ENCODE results near the gene YWHAG.
"Not testable (repeated sequence)": the region's sequence is repeated elsewhere in the genome, so short reads cannot be mapped to it uniquely, and the experiment has no call there.

The YWHAG gene

DNA sequence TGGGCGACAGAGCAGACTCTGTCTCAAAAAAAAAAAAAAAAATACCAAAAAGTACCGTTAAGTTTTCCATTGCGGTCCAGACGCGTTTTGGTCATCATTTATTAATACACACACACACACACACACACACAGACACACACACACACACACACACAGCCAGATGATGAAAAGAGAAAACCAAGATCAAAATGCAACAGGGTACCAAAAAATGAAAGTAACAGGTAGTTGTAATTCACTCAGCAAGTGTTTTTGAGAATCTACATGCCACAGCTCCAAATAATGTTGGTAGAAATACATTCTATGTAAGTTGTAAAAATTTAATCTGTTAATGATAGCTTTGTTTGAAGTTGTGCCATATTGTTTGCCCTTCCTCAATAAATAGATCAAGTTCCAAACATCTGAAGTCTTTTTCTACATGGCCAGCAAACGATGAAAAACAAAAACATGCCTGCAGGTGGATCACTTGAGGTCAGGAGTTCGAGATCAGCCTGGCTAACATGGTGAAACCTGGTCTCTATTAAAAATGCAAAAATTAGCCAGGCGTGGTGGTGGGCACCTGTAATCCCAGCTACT lies 9.4 kb downstream of the YWHAG start:
- no peak for DNase-seq (ENCODE audit: low read depth in 2 of 2)

DNA sequence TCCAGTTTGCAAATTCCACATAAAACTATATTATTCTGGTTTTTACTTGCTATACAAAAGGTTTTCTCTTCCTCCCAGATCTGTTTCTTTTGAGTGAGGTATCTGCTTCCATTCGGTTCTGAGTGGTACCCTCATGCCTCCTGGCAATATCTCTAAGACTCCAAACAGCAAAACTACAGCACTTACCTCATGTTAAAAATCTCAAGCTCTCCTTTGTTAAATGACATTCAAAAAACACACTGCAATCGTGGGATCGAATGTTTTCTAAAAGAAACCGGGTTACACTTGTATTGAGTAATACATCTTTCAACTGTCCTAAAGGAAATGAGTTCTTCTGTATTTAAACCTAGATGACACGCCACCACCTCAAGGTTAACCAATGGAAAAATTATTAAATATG lies 11.1 kb downstream of the YWHAG start:
- DNase-seq (ENCODE audit: low read depth in 2 of 2), result no peak

GRCh38 chr7:76346778-76347177 lies 12.0 kb downstream of the YWHAG start:
- DNase-seq (ENCODE audit: low read depth in 2 of 2), result no peak

GRCh38 chr7:76346097-76346496 lies 12.7 kb downstream of the YWHAG start:
- no peak for DNase-seq (ENCODE audit: low read depth in 2 of 2)

DNA sequence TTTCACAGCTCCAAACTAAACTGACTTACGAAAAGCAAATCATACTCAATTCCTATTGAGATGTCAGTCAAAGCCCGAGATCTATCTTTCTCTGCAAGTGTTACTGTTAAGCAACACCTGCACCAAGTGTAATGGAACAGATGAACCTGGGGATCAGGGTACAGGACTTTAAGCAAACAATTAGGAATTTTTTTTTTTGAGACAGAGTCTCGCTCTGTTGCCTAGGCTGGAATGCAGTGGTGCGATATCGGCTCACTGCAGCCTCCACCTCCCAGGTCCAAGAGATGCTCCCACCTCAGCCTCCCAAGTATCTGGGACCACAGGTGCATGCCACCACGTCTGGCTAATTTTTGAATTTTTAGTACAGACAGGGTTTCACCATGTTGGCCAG lies 14.9 kb downstream of the YWHAG start:
- no peak for DNase-seq (ENCODE audit: low read depth in 2 of 2)

DNA sequence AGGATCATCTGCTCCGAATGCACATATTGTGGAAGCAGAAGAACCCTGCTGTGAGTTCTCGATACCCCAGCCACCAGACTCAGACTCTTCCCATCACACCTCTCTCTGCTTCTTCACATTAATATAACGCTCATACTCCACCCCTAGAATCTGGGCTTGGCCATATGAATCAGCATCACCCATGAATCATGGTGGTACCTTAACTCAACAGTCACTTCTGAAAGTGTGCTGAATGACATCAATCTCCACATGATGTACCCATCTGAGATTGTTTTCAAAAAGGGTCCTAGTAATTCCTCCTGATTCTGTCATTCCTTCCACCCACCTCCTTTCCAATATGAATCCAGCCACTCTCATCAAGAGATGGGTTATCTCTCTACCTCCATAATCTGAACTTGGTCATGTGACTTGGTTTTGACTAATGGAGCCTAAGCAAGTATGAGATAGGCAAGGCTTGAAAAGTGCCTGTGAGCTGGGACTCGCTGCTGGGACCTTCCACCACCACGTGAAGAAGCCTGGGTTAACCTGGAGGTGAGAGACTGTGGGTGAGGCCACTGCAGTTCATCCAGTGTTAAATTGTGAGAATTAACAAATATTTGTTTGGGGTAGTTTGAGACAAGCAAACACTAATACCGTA lies 15.4 kb downstream of the YWHAG start:
- no peak for DNase-seq (ENCODE audit: low read depth in 2 of 2)

- no peak for DNase-seq (ENCODE audit: low read depth in 2 of 2)
Measured at GRCh38 chr7:76342222-76342621, 16.6 kb downstream of the YWHAG start.

- DNase-seq (ENCODE audit: low read depth in 2 of 2), result no peak
Measured at GRCh38 chr7:76340617-76341131, 18.1 kb downstream of the YWHAG start.

DNA sequence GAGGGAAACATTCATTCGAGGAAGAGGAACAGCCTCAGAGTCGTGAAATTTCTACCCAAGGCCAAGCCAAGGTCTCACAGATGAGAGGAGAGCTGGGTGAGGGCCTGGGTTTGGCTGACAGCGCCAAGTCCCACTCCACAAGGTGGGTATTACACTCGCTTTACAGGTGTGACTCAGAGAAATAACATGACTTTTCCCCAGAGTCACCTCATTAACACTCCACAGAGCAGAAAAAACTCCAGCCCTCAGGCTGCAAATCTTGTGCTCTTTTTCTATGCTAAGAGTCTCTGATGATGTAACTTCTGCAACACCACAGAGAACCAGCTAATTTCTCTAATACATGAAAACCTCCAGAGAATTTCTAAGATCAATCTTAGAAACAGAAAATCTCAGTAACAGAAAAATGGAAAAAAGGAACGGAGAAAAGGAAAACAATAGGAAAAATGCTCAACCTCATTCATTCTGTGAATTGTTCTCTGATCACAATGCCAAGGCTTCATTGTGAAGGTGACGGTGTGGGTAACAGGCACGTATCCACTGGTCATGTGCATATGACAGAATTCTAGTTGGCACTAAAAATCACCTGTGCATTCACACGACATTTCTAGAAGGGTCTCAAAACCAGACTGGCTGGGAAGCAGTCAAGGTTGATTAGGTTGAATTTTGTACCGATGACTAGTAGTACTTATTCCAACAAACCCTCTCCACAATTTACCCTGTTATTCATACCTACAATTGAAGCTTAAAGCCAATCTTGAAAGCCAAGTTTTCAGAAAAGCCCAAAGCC lies 20.3 kb downstream of the YWHAG start:
- DNase-seq (ENCODE audit: low read depth in 2 of 2), result no peak

GRCh38 chr7:76337147-76337546 lies 21.6 kb downstream of the YWHAG start:
- no peak for DNase-seq (ENCODE audit: low read depth in 2 of 2)

- no peak for DNase-seq (ENCODE audit: low read depth in 2 of 2)
Measured at GRCh38 chr7:76336094-76336493, 22.7 kb downstream of the YWHAG start.

DNA sequence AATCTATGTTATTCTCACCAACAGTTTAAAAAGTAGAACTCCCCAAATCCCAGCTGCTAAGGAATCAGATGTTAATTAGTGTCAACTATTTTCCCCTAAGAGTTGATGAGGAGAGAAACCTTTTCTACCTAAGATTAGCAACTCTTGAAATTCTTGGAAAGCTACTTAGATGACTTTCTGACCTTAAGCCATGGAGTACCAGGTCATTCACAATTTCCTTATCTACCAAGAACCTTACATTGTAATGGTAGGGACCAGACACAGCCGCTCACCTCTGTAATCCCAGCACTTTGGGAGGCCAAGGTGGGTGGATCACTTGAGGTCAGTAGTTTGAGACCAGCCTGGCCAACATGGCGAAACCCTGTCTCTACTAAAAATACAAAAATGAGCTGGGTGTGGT lies 23.4 kb downstream of the YWHAG start:
- DNase-seq (ENCODE audit: low read depth in 2 of 2), result not testable (repeated sequence)

DNA sequence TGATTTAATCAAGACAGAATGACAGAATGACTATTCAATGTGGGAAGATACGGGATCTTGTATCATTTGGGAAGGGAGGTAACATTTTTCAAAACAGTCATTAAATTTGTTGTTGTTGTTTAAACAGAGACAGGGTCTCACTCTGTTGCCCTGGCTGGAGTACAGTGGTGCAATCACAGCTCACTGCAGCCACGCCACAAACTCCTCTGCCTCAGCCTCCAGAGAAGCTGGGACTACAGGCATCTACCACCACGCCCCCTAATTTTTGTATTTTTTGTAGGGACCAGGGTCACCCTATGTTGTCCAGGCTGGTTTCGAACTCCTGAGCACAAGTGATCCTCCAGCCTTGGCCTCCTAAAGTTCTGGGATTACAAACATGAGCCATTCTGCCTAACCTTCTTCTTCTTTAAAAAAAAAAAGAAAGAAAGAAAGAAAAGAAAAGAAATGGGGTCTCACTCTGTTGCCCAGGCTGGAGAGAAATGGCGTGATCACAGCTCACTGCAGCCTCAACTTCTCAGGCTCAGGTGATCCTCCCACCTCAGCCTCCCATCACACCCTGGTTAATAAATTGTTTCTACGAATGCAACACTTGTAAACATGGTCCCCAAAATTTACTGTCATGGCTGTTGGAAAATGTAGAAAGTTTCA lies 24.3 kb downstream of the YWHAG start:
- DNase-seq (ENCODE audit: low read depth in 2 of 2), result no peak

GRCh38 chr7:76333511-76334101 lies 25.2 kb downstream of the YWHAG start:
- no peak for DNase-seq (ENCODE audit: low read depth in 2 of 2)

- DNase-seq (ENCODE audit: low read depth in 2 of 2), result no peak
Measured at GRCh38 chr7:76332078-76332477, 26.7 kb downstream of the YWHAG start.

DNA sequence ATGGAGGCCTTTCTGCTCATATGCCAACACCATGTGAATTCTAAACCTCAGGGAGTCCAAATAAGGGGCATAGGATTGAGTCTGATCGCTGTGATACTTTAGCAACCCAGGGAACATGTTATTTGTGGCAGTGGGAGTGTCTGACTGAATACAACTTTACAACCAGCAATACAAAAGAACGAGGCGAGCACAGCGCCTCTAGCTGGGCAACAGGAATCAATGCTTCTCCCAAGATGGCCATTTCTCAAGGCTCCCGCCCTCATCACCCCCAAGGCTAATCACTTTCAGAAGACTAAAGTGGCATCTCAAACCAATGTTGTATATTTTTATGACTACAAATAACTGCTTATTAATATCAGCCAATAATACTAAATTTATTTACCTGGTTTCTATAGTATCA lies 28.1 kb downstream of the YWHAG start:
- no peak for DNase-seq (ENCODE audit: low read depth in 2 of 2)

DNA sequence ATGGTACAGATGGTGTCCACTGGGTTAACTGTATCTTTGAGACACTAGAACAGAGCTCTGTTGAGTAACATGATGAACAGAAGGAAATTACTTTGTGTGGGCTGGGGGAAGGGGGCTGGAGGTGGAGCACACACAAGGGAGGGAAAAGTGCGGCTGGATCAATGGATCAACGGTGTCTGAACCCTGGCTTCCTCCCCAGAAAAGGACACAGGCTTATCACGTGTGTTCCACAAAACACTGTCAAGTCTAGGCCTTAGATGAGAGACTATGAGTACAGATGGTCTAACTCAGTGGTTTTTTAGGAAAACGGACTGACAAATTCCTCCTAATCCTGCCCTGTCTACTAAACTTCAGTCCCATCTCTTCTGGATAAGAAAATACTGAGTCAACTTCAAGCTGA lies 28.5 kb downstream of the YWHAG start:
- DNase-seq (ENCODE audit: low read depth in 2 of 2), result no peak

DNA sequence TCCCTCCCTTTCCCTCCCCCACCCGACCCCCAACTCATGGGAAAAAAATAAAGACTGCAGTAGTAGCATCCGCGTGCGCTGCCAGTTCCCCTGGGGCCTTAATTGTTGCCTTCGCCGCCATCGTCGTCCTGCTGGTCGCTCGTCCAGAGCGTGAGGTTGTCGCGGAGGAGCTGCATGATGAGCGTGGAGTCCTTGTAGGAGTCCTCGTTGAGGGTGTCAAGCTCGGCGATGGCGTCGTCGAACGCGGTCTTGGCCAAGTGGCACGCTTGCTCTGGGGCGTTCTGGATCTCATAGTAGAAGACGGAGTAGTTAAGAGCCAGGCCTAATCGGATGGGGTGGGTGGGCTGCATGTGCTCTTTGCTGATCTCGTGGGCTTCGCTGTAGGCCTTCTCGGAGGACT lies 29.3 kb downstream of the YWHAG start:
- no peak for DNase-seq (ENCODE audit: low read depth in 2 of 2)

- DNase-seq (ENCODE audit: low read depth in 2 of 2), result no peak
Measured at GRCh38 chr7:76328389-76328788, 30.4 kb downstream of the YWHAG start.

DNA sequence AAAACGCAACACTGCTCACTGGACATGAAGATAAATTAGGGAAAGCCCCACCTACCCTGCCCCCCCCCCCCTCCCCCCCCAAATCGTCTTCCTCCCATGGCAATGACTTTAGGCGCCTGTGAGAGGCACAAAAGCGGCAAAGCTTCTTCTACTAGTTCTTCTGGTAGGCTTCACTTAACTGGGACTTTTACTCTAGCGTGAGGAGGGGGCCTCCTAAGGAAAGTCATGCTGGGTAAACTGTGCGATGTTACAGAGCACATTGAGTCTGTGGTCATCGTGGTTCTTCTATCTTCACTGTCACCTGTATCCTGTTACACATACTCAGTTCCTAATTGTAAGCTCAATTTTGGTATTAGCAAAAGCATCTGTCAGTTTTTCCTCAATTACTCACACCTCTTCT lies 31.2 kb downstream of the YWHAG start:
- DNase-seq (ENCODE audit: low read depth in 2 of 2), result no peak

DNA sequence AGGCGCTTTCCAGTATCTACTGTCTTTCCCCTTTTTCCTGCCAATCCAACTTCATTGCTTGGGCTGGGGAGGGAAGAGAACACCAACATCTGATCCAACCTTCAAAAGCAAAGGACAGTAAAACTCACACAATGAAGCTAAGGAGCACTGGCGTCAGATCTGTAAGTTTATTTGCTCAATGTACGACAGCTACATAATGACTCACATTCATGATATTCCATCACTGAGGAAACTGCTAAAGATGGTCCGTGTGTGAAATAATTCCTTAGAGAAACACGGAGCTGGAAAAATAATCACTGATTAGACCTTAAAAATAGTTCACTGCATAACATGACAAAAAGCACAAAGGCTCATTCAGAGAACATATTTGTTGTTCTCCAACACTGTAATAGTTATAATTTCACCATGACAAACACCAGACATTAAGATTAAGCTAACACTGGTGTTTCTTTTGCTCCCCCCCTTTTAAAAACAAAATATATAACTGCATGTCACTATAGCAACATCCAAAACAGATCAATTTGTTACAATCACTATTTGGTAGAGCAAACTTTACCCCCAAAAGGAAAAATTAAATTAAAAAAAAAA lies 32.1 kb downstream of the YWHAG start:
- no peak for DNase-seq (ENCODE audit: low read depth in 2 of 2)

GRCh38 chr7:76325811-76326210 lies 33.0 kb downstream of the YWHAG start:
- DNase-seq (ENCODE audit: low read depth in 2 of 2), result no peak

Measured in stimulated activated CD8-positive, alpha-beta memory T cell treated with anti-CD3 and anti-CD28 coated beads, Interleukin-15, amount 100 ng/mL, for 4 hours (primary cell).